ENCODE measurements around the gene SPATA31C1.

SPATA31C1 gene

DNA sequence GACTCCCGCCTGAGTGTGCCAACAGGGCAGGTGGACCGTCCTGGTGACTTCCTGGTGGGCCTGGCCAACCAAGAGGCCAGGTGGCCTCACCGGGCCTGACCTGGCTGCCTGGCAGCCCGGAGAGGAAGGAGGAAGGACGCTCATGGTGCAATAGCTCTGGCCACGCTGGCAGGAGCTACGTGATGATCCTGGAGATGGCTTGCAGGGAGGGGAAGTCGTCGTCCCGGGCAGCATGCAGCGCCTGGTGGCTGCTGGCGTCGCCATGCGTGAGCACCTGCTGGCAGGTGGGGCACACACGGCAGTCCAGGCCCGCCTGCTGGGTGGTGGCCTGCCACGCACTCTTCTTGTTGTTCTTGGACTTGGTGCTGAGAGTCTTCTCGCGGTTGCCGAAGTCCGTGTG lies 26.3 kb downstream of the SPATA31C1 start:
- no peak overlapping the region for H3K4me2 ChIP-seq (ENCODE audit: low read length)
- H3K4me3 ChIP-seq (ENCODE audit: low read length), result no peak overlapping the region
- no peaks in the 10 kb centered on the region for H3K9me3 ChIP-seq (replicated peaks; ENCODE audit: low read length)
- peaks cover 11% of the 10 kb centered on the region for H3K27me3 ChIP-seq (ENCODE audit: control insufficient read depth, insufficient read depth, low read length)
- H3K9ac ChIP-seq (ENCODE audit: low read depth, low read length), result no peak overlapping the region
- no peaks in the 10 kb centered on the region for H3K36me3 ChIP-seq (ENCODE audit: insufficient read depth, low read length)
- H3K4me1 ChIP-seq (ENCODE audit: control insufficient read depth, insufficient read depth, low read length), result no peaks in the 10 kb centered on the region

DNA sequence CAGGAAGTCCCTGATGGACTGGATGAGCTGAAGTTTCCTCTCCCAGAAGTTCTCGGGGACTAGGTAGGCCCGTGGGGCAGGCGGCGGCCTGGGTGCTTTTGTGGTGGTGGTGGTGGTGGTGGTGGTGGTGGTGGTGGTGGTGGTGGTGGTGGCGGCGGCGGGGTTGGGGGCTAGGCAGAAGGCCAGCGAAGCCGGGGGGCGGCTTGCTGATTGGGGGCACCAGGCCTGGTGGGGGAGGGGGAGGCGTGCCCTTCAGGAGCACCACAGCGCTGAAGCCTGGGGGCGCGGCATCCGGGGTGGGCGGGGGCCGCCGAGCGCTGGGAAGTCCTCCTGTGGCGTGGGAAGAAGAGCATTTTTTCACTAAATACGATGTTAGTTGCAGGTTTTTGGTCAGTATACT lies 26.9 kb downstream of the SPATA31C1 start:
- H3K4me2 ChIP-seq (ENCODE audit: low read length), result peak overlapping the region; percentile 35
- no peak overlapping the region for H3K4me3 ChIP-seq (ENCODE audit: low read length)
- H3K27me3 ChIP-seq (ENCODE audit: control insufficient read depth, insufficient read depth, low read length), result peaks cover 11% of the 10 kb centered on the region
- no peaks in the 10 kb centered on the region for H3K36me3 ChIP-seq (ENCODE audit: insufficient read depth, low read length)
- H3K9ac ChIP-seq (ENCODE audit: low read depth, low read length), result no peak overlapping the region
- no peaks in the 10 kb centered on the region for H3K4me1 ChIP-seq (ENCODE audit: control insufficient read depth, insufficient read depth, low read length)
- H3K9me3 ChIP-seq (replicated peaks; ENCODE audit: low read length), result no peaks in the 10 kb centered on the region

DNA sequence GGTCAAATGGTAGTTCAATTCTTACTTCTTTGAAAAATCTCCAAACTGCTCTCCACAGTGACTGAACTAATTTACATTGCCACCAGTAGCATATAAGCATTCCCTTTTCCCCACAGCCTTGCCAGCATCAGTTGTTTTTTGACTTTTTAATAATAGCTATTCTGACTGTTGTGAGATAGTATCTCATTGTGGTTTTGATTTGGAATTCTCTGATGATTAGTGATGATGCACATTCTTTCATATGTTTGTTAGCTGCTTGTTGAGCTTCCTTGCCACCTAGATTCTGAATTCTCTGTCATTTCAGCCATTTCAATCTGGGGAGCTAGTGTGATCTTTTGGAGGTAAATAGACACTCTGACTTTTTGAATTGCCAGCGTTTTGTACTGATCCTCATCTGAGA lies 32.5 kb downstream of the SPATA31C1 start:
- Histone ChIP-seq H3K9ac (ENCODE audit: low read depth, low read length) (no peak overlapping the region), H3K36me3 (ENCODE audit: insufficient read depth, low read length) (no peaks in the 10 kb centered on the region), H3K4me2 (ENCODE audit: low read length) (no peak overlapping the region), H3K9me3 (replicated peaks; ENCODE audit: low read length) (peaks cover 4% of the 10 kb centered on the region), H3K4me1 (ENCODE audit: control insufficient read depth, insufficient read depth, low read length) (no peaks in the 10 kb centered on the region), H3K27me3 (ENCODE audit: control insufficient read depth, insufficient read depth, low read length) (peaks cover 8% of the 10 kb centered on the region), H3K4me3 (ENCODE audit: low read length) (no peak overlapping the region)

DNA sequence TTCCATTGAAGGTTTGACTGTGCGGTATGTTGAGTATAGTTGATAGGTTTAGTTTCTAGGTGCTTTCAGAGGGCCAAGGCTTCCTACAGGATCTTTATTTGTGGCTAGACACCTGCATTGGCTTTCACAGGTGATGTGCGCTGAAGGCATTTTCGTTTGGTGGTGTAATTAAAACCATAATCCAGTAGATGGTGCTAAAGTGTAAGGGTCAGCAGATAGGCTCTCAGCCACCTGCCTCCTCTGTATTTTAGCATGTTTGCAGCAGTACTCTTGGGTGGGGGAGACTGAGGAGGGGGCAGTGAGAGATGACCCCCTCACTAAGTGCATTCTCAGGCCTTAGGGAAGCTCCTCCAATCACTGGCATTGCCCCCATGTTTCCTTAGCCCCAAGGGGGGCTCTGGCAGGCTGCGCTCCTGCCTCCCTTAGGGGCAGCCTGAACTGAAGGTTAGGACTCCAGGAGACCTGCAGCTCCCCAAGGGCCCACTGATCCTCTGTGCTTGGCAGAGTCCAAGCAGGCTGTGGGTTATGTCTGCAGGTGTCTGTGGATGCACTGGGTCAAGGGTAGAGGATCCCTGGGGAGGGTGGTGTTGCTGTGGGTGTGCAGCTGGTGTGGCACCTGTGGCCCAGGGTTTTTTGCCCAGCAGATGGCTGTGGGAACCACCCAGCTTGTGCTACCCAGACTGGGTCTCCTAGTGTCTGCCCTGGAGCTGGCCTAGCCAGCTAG lies 33.2 kb downstream of the SPATA31C1 start:
- no peaks in the 10 kb centered on the region for H3K4me1 ChIP-seq (ENCODE audit: control insufficient read depth, insufficient read depth, low read length)
- H3K27me3 ChIP-seq (ENCODE audit: control insufficient read depth, insufficient read depth, low read length), result peaks cover 9% of the 10 kb centered on the region
- H3K4me3 ChIP-seq (ENCODE audit: low read length), result no peak overlapping the region
- H3K9me3 ChIP-seq (replicated peaks; ENCODE audit: low read length), result peaks cover 4% of the 10 kb centered on the region
- no peak overlapping the region for H3K9ac ChIP-seq (ENCODE audit: low read depth, low read length)
- H3K4me2 ChIP-seq (ENCODE audit: low read length), result no peak overlapping the region
- H3K36me3 ChIP-seq (ENCODE audit: insufficient read depth, low read length), result no peaks in the 10 kb centered on the region

DNA sequence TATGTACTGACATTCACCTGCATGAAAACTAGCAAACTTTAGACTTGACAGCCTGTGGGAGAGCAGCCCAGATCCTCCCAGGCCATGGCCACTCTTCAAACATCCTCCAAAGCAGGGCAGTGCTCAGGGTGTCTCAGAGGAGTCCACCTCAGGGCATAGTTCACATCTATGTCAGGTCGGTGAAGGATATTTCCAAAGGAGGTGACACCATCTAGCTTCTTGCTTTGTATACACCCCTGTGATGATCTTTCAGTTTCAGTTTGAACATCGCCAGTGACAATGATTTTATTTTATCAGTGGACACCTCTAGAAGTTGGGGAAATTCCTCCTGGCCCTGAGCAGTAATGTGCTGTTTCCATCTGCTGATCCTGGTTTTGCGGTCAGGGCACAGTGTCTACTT lies 36.5 kb downstream of the SPATA31C1 start:
- Histone ChIP-seq H3K36me3 (ENCODE audit: insufficient read depth, low read length) (no peaks in the 10 kb centered on the region), H3K9ac (ENCODE audit: low read depth, low read length) (no peak overlapping the region), H3K4me3 (ENCODE audit: low read length) (no peak overlapping the region), H3K27me3 (ENCODE audit: control insufficient read depth, insufficient read depth, low read length) (peaks cover 11% of the 10 kb centered on the region), H3K4me1 (ENCODE audit: control insufficient read depth, insufficient read depth, low read length) (no peaks in the 10 kb centered on the region), H3K4me2 (ENCODE audit: low read length) (no peak overlapping the region), H3K9me3 (replicated peaks; ENCODE audit: low read length) (peaks cover 4% of the 10 kb centered on the region)

DNA sequence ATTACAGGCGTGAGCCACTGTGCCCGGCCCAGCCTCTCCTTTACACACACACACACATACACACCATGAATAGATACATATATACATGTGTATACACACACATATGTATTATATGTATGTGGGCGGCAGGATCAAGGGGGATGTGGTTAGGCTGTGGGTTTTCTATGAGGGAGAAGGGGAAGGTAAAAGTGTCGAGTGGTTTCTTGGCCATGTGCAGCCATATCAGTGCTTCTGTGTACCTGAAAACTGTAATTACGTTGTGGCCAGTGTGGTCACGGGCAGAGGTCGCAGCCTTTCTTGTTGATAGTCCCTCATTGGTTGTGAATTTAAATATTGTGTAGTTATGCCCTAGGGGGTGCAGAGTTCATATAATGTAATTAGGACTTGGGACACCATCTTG lies 40.1 kb downstream of the SPATA31C1 start:
- Histone ChIP-seq H3K9ac (ENCODE audit: low read depth, low read length) (no peak overlapping the region), H3K27me3 (ENCODE audit: control insufficient read depth, insufficient read depth, low read length) (peaks cover 20% of the 10 kb centered on the region), H3K4me3 (ENCODE audit: low read length) (no peak overlapping the region), H3K4me2 (ENCODE audit: low read length) (no peak overlapping the region), H3K9me3 (replicated peaks; ENCODE audit: low read length) (no peaks in the 10 kb centered on the region), H3K36me3 (ENCODE audit: insufficient read depth, low read length) (no peaks in the 10 kb centered on the region), H3K4me1 (ENCODE audit: control insufficient read depth, insufficient read depth, low read length) (no peaks in the 10 kb centered on the region)

DNA sequence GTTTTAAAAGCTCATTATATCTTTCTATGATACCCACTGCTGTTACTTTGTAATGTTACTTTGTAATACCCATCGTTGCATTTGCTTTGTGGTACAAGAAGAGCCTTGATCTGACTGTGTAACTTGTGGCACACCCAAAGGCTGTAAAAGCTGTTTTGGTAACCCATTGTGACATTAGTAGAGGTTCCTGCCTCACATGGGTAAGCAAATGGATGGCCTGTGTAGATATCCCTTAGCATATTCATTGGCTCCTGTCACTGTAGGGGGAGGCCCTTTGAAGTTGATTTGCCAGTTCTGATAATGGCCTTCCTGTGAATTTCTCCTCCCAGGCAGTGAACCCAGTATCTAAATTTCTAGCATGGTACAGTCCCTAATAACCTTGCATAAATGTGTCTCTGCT lies 40.8 kb downstream of the SPATA31C1 start:
- H3K27me3 ChIP-seq (ENCODE audit: control insufficient read depth, insufficient read depth, low read length), result peaks cover 20% of the 10 kb centered on the region
- no peak overlapping the region for H3K9ac ChIP-seq (ENCODE audit: low read depth, low read length)
- H3K4me3 ChIP-seq (ENCODE audit: low read length), result no peak overlapping the region
- no peak overlapping the region for H3K4me2 ChIP-seq (ENCODE audit: low read length)
- H3K36me3 ChIP-seq (ENCODE audit: insufficient read depth, low read length), result no peaks in the 10 kb centered on the region
- no peaks in the 10 kb centered on the region for H3K4me1 ChIP-seq (ENCODE audit: control insufficient read depth, insufficient read depth, low read length)
- no peaks in the 10 kb centered on the region for H3K9me3 ChIP-seq (replicated peaks; ENCODE audit: low read length)

DNA sequence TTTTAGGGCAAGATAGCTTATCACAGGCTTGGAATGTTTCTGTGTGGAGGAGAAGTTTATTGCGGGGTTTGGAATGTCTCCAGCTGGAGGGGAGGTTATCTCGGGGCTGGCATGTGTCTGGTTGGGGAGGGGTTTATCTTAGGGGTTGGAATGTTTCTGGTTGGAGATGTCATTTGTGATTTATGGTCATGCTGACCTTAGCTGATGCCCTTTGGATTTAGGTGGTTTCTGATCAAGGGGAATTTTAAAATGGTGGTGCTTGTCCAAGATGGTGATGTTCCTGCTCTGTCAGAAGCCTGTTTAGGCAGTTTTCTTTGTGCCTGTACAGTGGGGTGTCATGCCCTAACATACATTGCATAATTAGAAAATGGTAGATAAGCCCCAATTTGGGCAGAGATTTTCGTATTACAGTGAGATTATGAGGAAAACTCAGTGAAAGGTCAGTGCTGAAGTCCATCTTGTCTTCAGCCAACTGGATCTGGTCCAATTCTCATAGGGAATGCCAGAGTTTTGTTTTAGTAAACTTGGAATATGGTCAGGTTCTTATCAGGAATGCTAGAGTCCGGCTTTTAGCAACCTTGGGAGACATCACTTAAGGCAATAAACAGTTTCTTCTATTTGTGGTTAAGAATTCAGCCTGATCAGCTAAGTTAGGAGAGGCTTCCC lies 42.3 kb downstream of the SPATA31C1 start:
- H3K36me3 ChIP-seq (ENCODE audit: insufficient read depth, low read length), result no peaks in the 10 kb centered on the region
- no peak overlapping the region for H3K4me3 ChIP-seq (ENCODE audit: low read length)
- no peaks in the 10 kb centered on the region for H3K9me3 ChIP-seq (replicated peaks; ENCODE audit: low read length)
- H3K4me2 ChIP-seq (ENCODE audit: low read length), result no peak overlapping the region
- H3K4me1 ChIP-seq (ENCODE audit: control insufficient read depth, insufficient read depth, low read length), result no peaks in the 10 kb centered on the region
- H3K9ac ChIP-seq (ENCODE audit: low read depth, low read length), result no peak overlapping the region
- peaks cover 20% of the 10 kb centered on the region for H3K27me3 ChIP-seq (ENCODE audit: control insufficient read depth, insufficient read depth, low read length)

DNA sequence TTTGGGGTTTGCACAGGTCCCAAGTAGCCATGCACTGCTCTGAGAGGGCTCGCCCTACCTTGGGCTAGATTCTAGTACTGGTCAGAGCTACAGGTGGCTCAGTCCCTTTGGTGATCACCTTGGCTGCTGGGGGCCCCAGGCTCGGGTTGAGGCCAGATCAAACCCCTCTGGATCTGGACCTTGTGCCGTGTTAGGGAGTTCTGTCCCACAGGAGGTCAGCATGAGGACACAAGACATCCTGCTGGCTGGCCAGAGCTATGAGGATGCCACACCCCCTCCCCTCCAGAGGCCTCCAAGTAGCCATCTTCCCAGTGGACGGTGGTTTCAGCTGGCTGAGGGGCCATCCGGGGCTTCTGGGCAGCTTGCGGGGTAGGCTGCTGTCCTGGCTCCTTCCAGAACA lies 46.0 kb downstream of the SPATA31C1 start:
- no peaks in the 10 kb centered on the region for H3K9me3 ChIP-seq (replicated peaks; ENCODE audit: low read length)
- no peak overlapping the region for H3K4me3 ChIP-seq (ENCODE audit: low read length)
- no peaks in the 10 kb centered on the region for H3K4me1 ChIP-seq (ENCODE audit: control insufficient read depth, insufficient read depth, low read length)
- no peak overlapping the region for H3K9ac ChIP-seq (ENCODE audit: low read depth, low read length)
- no peak overlapping the region for H3K4me2 ChIP-seq (ENCODE audit: low read length)
- H3K36me3 ChIP-seq (ENCODE audit: insufficient read depth, low read length), result no peaks in the 10 kb centered on the region
- peaks cover 9% of the 10 kb centered on the region for H3K27me3 ChIP-seq (ENCODE audit: control insufficient read depth, insufficient read depth, low read length)

DNA sequence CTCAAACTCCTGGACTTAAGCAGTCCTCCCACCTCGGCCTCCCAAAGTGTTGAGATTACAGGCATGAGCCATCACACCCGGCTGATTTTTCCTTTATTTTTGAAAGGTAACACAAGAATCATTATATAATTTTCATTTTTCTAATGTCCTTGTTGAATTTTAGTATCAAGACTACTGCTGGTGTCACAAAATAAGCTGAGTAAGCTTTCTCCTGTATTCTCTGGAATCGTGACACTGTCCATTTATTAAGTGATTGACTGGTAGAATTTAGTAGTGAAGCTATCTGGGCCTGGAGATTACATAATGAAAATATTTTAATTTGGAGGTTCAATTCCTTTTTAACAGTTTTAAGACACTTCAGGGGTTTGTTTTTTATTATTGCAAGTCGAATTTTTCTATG lies 47.1 kb downstream of the SPATA31C1 start:
- Histone ChIP-seq H3K27me3 (ENCODE audit: control insufficient read depth, insufficient read depth, low read length) (peaks cover 9% of the 10 kb centered on the region), H3K9ac (ENCODE audit: low read depth, low read length) (no peak overlapping the region), H3K9me3 (replicated peaks; ENCODE audit: low read length) (no peaks in the 10 kb centered on the region), H3K4me1 (ENCODE audit: control insufficient read depth, insufficient read depth, low read length) (no peaks in the 10 kb centered on the region), H3K36me3 (ENCODE audit: insufficient read depth, low read length) (no peaks in the 10 kb centered on the region), H3K4me3 (ENCODE audit: low read length) (no peak overlapping the region), H3K4me2 (ENCODE audit: low read length) (no peak overlapping the region)

DNA sequence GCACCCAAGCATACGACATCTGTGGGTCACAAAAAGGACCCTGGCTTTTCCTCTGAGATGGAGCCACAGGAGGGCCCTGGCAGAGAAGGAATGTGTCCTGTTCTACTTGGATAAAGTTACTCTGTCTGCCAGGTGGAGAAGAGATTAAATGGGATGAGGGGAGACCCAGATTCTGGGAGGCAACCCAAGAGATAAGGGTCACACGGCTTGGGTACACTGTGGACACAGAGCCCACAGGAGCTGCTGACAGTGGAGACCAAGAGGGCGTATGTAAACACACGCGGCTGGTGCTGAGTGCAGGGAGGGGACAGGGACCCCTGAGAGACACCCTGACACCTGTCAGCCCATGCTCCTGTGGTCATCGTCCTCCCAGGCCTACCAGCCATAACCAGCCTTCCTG lies 50.4 kb downstream of the SPATA31C1 start:
- H3K4me3 ChIP-seq (ENCODE audit: low read length), result no peak overlapping the region
- no peak overlapping the region for H3K9ac ChIP-seq (ENCODE audit: low read depth, low read length)
- H3K27me3 ChIP-seq (ENCODE audit: control insufficient read depth, insufficient read depth, low read length), result no peaks in the 10 kb centered on the region
- no peaks in the 10 kb centered on the region for H3K4me1 ChIP-seq (ENCODE audit: control insufficient read depth, insufficient read depth, low read length)
- no peaks in the 10 kb centered on the region for H3K9me3 ChIP-seq (replicated peaks; ENCODE audit: low read length)
- no peaks in the 10 kb centered on the region for H3K36me3 ChIP-seq (ENCODE audit: insufficient read depth, low read length)
- no peak overlapping the region for H3K4me2 ChIP-seq (ENCODE audit: low read length)

DNA sequence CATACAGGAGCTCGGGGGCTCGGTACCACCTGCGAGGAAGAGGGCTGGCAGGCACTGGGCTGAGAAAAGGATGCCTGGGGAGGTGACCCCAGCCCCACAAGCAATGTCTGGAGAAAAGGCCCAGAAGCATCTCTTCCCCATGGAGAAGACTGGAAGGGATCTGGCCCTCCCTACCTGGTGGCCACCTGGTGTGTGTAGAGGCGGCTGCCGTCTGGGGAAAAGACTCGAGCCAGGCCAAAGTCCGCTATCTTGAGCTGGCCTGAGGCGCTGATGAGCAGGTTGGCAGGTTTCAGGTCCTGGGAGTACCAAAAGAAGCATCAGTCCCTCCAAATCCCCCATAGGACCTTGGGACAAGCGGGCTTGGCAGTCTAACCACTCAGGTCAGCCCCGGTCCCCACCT lies 52.8 kb downstream of the SPATA31C1 start:
- Histone ChIP-seq H3K9ac (ENCODE audit: low read depth, low read length) (no peak overlapping the region), H3K9me3 (replicated peaks; ENCODE audit: low read length) (no peaks in the 10 kb centered on the region), H3K4me2 (ENCODE audit: low read length) (no peak overlapping the region), H3K36me3 (ENCODE audit: insufficient read depth, low read length) (no peaks in the 10 kb centered on the region), H3K27me3 (ENCODE audit: control insufficient read depth, insufficient read depth, low read length) (no peaks in the 10 kb centered on the region), H3K4me3 (ENCODE audit: low read length) (no peak overlapping the region), H3K4me1 (ENCODE audit: control insufficient read depth, insufficient read depth, low read length) (peaks cover 11% of the 10 kb centered on the region)
